Activated CD4-positive, CD25-positive, alpha-beta regulatory T cell treated with anti-CD3 and anti-CD28 coated beads, Interleukin-2, amount 50 U/mL, for 72 hours (primary cell): ENCODE data around the gene AGGF1.
"Not testable (repeated sequence)": the region's sequence is repeated elsewhere in the genome, so short reads cannot be mapped to it uniquely, and the experiment has no call there.

Experiments
- DNase-seq: peaks from one replicate; pipeline ENCODE4 v3.0.0; 2021

The AGGF1 gene

GRCh38 chr5:77095189-77095588 lies 65.0 kb downstream of the AGGF1 start:
- DNase-seq, result no peak

DNA sequence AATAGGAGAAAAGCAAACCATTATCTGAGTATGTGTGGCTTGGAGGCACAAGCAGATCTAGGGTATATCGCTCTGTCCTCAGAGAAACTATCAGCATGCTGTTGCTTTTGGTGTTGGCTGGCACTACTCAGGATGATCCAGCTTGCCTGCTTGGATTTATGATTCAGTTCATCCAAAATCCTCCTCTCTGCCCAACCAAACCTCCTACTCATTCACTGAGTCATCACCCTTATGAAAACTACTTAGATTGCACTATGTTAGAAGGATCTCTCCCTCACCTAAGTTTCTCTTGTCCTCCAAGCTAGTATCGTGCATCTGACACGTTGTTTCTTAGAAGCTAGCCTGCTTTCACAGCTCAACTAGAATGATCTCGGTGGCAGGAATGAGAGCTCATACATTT lies 71.1 kb downstream of the AGGF1 start:
- no peak for DNase-seq

DNA sequence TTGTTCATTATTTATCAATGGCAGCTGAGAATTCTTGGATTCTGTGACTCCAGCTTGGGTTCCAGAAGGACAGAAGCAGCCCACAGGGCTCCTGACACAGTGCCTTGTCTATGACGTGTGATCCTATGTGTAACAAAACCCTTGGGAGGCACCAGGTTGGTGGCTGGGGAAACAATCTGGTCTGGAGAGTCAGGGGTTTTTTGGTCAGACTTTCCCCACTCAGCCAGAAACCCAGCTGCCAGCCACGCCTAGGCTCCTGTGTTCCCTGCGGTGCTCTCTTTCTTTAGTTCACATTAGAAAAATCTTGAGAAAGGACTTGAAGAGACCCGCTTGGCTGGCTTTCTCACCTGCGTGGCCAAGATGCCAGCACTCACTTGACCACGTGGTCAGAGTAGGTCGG lies 72.3 kb downstream of the AGGF1 start:
- DNase-seq, result no peak

DNA sequence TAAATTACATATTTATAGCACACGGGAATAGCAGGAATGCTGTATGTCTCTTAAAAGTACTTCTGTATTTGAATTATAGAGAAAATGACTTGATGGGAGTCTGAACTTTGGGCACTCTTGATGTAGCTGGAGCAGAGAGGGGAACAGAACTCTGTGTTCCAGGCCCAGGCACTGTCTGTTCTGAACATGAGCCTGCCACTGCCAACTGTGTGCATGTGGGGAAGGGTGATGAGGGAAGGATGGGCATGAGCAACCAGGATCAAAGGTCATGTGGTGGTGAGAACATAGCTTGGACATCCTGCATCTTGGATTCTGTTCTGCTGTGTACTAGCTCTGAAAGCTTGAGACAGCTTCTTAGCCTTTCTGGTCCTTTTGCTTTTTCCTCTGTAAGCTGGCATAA lies 73.3 kb downstream of the AGGF1 start:
- no peak for DNase-seq

GRCh38 chr5:77104813-77105212 lies 74.6 kb downstream of the AGGF1 start:
- DNase-seq, result no peak

DNA sequence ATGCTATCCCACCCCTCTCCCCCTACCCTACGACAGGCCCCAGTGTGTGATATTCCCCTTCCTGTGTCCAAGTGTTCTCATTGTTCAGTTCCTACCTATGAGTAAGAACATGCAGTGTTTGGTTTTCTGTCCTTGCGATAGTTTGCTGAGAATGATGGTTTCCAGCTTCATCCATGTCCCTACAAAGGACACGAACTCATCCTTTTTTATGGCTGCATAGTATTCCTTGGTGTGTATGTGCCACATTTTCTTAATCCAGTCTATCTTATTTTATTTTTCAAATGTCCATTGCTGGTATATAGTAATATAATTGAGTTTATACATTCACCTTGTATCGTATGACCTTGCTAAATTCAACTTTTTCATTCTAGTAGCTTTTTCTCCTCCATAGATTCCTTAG lies 76.8 kb downstream of the AGGF1 start:
- not testable (repeated sequence) for DNase-seq
